Mesendoderm (in vitro differentiated cells): ENCODE results near the gene MSH2.

Experiments used
- DNase-seq: peaks from one replicate; pipeline ENCODE4 v3.0.0; 2013
- H2AK5ac ChIP-seq: 2 replicates; pipeline ENCODE4 v1.6.1; 2013; ENCODE audit warnings: low read length, inconsistent platforms
- H2BK120ac ChIP-seq: 2 replicates; pipeline ENCODE4 v1.6.1; 2013; ENCODE audit warnings: low read depth, mild to moderate bottlenecking, low read length, moderate library complexity, mixed read lengths
- H2BK15ac ChIP-seq: replicated peaks from 2 replicates; pipeline ENCODE4 v1.6.1; 2013; ENCODE audit warnings: low read depth, mild to moderate bottlenecking, moderate library complexity
- H2BK5ac ChIP-seq: 2 replicates; pipeline ENCODE4 v1.6.1; 2013; ENCODE audit warnings: low read length, inconsistent platforms
- H3K18ac ChIP-seq: 2 replicates; pipeline ENCODE4 v1.6.1; 2013; ENCODE audit warnings: mild to moderate bottlenecking, low read length, mixed read lengths
- H3K23ac ChIP-seq: one replicate; pipeline ENCODE4 v1.6.1; 2013; ENCODE audit warnings: low read length
- H3K27ac ChIP-seq: 2 replicates; pipeline ENCODE4 v1.5.1; 2013; ENCODE audit warnings: low read depth, mild to moderate bottlenecking, inconsistent platforms, low read length, moderate library complexity
- H3K27me3 ChIP-seq: 2 replicates; pipeline ENCODE4 v1.6.1; 2013; ENCODE audit warnings: low read length, control low read depth, mild to moderate bottlenecking, inconsistent platforms; ENCODE audit not compliant: insufficient read depth, poor library complexity
- H3K36me3 ChIP-seq: 2 replicates; pipeline ENCODE4 v1.6.1; 2013; ENCODE audit warnings: low read length, inconsistent platforms; ENCODE audit not compliant: control insufficient read depth, insufficient read depth
- H3K4ac ChIP-seq: one replicate; pipeline ENCODE4 v1.6.1; 2013; ENCODE audit warnings: low read depth, mild to moderate bottlenecking, low read length, moderate library complexity
- H3K4me1 ChIP-seq: 2 replicates; pipeline ENCODE4 v1.6.1; 2013; ENCODE audit warnings: low read depth, low read length, inconsistent platforms; ENCODE audit not compliant: control insufficient read depth
- H3K4me2 ChIP-seq: 2 replicates; pipeline ENCODE4 v1.6.1; 2013; ENCODE audit warnings: low read length
- H3K4me3 ChIP-seq: 2 replicates; pipeline ENCODE4 v1.5.1; 2013; ENCODE audit warnings: mild to moderate bottlenecking, low read length
- H3K56ac ChIP-seq: one replicate; pipeline ENCODE4 v1.6.1; 2013; ENCODE audit warnings: low read length
- H3K79me1 ChIP-seq: 2 replicates; pipeline ENCODE4 v1.6.1; 2013; ENCODE audit warnings: low read length, inconsistent platforms
- H3K79me2 ChIP-seq: 2 replicates; pipeline ENCODE4 v1.6.1; 2013; ENCODE audit warnings: mild to moderate bottlenecking, low read length; ENCODE audit not compliant: control insufficient read depth, insufficient read depth
- H3K9ac ChIP-seq: 2 replicates; pipeline ENCODE4 v1.6.1; 2013; ENCODE audit warnings: low read length, inconsistent platforms
- H4K5ac ChIP-seq: one replicate; pipeline ENCODE4 v1.6.1; 2013; ENCODE audit warnings: low read length
- H4K8ac ChIP-seq: one replicate; pipeline ENCODE4 v1.6.1; 2013; ENCODE audit warnings: low read depth, mild to moderate bottlenecking, control low read depth, low read length, moderate library complexity
- WGBS: extraction: QIAGEN DNeasy Blood & Tissue Kit; methylation state at CpG from one replicate; pipeline ENCODE4 v1.1.7; 2013; ENCODE audit warnings: low lambda C conversion rate, missing lambda C conversion rate; ENCODE audit not compliant: insufficient coverage; ENCODE audit errors: extremely low coverage; 5-methylcytosine and 5-hydroxymethylcytosine counted together

MSH2 gene

GRCh38 chr2:47381408-47381807 lies 21.5 kb upstream of the MSH2 start:
- Histone ChIP-seq H3K27me3 (no peaks in the 10 kb centered on the region), H4K5ac (no peak overlapping the region), H3K79me2 (no peaks in the 10 kb centered on the region), H3K23ac (no peak overlapping the region), H3K56ac (no peak overlapping the region), H3K79me1 (no peaks in the 10 kb centered on the region), H3K4ac (no peak overlapping the region), H3K4me1 (no peaks in the 10 kb centered on the region), H3K9ac (no peak overlapping the region), H2BK15ac (no peak overlapping the region), H2AK5ac (no peak overlapping the region), H3K4me2 (no peak overlapping the region), H2BK5ac (no peak overlapping the region), H3K4me3 (no peak overlapping the region), H4K8ac (no peak overlapping the region), H2BK120ac (no peak overlapping the region), H3K18ac (no peak overlapping the region), H3K36me3 (no peaks in the 10 kb centered on the region), H3K27ac (no peak overlapping the region)
- DNase-seq = no peak
- no CpG with 5 or more reads among the region's 1 CpG for WGBS

GRCh38 chr2:47386551-47386950 lies 16.4 kb upstream of the MSH2 start:
- Histone ChIP-seq H2BK120ac (no peak overlapping the region), H3K36me3 (no peaks in the 10 kb centered on the region), H2AK5ac (no peak overlapping the region), H2BK15ac (no peak overlapping the region), H4K8ac (no peak overlapping the region), H3K4ac (no peak overlapping the region), H3K4me3 (no peak overlapping the region), H3K18ac (no peak overlapping the region), H3K56ac (no peak overlapping the region), H3K4me2 (no peak overlapping the region), H4K5ac (no peak overlapping the region), H3K79me1 (no peaks in the 10 kb centered on the region), H2BK5ac (no peak overlapping the region), H3K4me1 (no peaks in the 10 kb centered on the region), H3K9ac (no peak overlapping the region), H3K27me3 (no peaks in the 10 kb centered on the region), H3K27ac (no peak overlapping the region), H3K79me2 (no peaks in the 10 kb centered on the region), H3K23ac (no peak overlapping the region)
- no peak for DNase-seq
- no CpG with 5 or more reads among the region's 3 CpGs for whole genome bisulfite sequencing

GRCh38 chr2:47388888-47389287 lies 14.1 kb upstream of the MSH2 start:
- H3K18ac ChIP-seq = no peak overlapping the region
- no peak overlapping the region for H4K5ac ChIP-seq
- DNase-seq = no peak
- no peaks in the 10 kb centered on the region for H3K4me1 ChIP-seq
- H3K79me2 ChIP-seq = no peaks in the 10 kb centered on the region
- no CpG with 5 or more reads among the region's 2 CpGs for WGBS
- H3K23ac ChIP-seq = no peak overlapping the region
- H3K79me1 ChIP-seq = no peaks in the 10 kb centered on the region
- H3K4ac ChIP-seq = no peak overlapping the region
- H4K8ac ChIP-seq = no peak overlapping the region
- H2BK15ac ChIP-seq = no peak overlapping the region
- no peak overlapping the region for H3K9ac ChIP-seq
- no peak overlapping the region for H2BK120ac ChIP-seq
- H3K4me3 ChIP-seq = no peak overlapping the region
- no peaks in the 10 kb centered on the region for H3K36me3 ChIP-seq
- H3K56ac ChIP-seq = no peak overlapping the region
- no peak overlapping the region for H3K27ac ChIP-seq
- H3K27me3 ChIP-seq = no peaks in the 10 kb centered on the region
- H3K4me2 ChIP-seq = no peak overlapping the region
- H2AK5ac ChIP-seq = no peak overlapping the region
- H2BK5ac ChIP-seq = no peak overlapping the region

- no peak overlapping the region for H3K18ac ChIP-seq
Measured at GRCh38 chr2:47389692-47390091, 13.3 kb upstream of the MSH2 start.

GRCh38 chr2:47401789-47402554 lies 984 bp upstream of the MSH2 start:
- peak overlapping the region; percentile 74 for H3K27ac ChIP-seq
- peak; percentile 8 for DNase-seq

More at GRCh38 chr2:47389692-47390091, 13.3 kb upstream of the MSH2 start:
- Histone ChIP-seq H3K9ac (no peak overlapping the region), H3K4me1 (no peaks in the 10 kb centered on the region), H3K4ac (no peak overlapping the region), H3K4me3 (no peak overlapping the region), H2BK5ac (no peak overlapping the region), H3K79me2 (no peaks in the 10 kb centered on the region), H4K5ac (no peak overlapping the region), H3K79me1 (no peaks in the 10 kb centered on the region), H2BK120ac (no peak overlapping the region), H3K36me3 (no peaks in the 10 kb centered on the region), H3K4me2 (no peak overlapping the region), H3K23ac (no peak overlapping the region), H3K27me3 (no peaks in the 10 kb centered on the region), H4K8ac (no peak overlapping the region), H3K56ac (no peak overlapping the region), H2BK15ac (no peak overlapping the region), H2AK5ac (no peak overlapping the region), H3K27ac (no peak overlapping the region)
- WGBS = 100% methylated on average over 1 of the region's 1 CpG
- DNase-seq = no peak

GRCh38 chr2:47402555-47402804 lies 476 bp upstream of the MSH2 start:
- Histone ChIP-seq H3K4me1 (no peaks in the 10 kb centered on the region), H3K9ac (peak overlapping the region; percentile 76), H2BK120ac (no peak overlapping the region), H3K79me1 (no peaks in the 10 kb centered on the region), H4K5ac (no peak overlapping the region), H3K36me3 (no peaks in the 10 kb centered on the region), H3K27me3 (no peaks in the 10 kb centered on the region), H3K27ac (peak overlapping the region; percentile 74), H2AK5ac (no peak overlapping the region), H3K4ac (no peak overlapping the region), H3K18ac (no peak overlapping the region), H3K4me3 (no peak overlapping the region), H3K79me2 (peaks cover 38% of the 10 kb centered on the region), H4K8ac (no peak overlapping the region), H3K56ac (peak overlapping the region; percentile 92), H3K4me2 (peak overlapping the region; percentile 54), H2BK5ac (no peak overlapping the region), H2BK15ac (no peak overlapping the region), H3K23ac (no peak overlapping the region)
- no peak for DNase-seq
- WGBS = no CpG with 5 or more reads among the region's 8 CpGs

More at GRCh38 chr2:47401789-47402554, 984 bp upstream of the MSH2 start:
- no peak overlapping the region for H2AK5ac ChIP-seq
- no peak overlapping the region for H4K8ac ChIP-seq
- H2BK5ac ChIP-seq = no peak overlapping the region
- H3K23ac ChIP-seq = no peak overlapping the region
- H3K36me3 ChIP-seq = no peaks in the 10 kb centered on the region
- no CpG with 5 or more reads among the region's 36 CpGs for WGBS
- H3K4me3 ChIP-seq = no peak overlapping the region
- no peak overlapping the region for H3K18ac ChIP-seq
- H3K79me1 ChIP-seq = no peaks in the 10 kb centered on the region
- H3K27me3 ChIP-seq = no peaks in the 10 kb centered on the region
- H3K79me2 ChIP-seq = peaks cover 33% of the 10 kb centered on the region
- H2BK15ac ChIP-seq = no peak overlapping the region
- H3K4me1 ChIP-seq = no peaks in the 10 kb centered on the region
- H4K5ac ChIP-seq = no peak overlapping the region
- no peak overlapping the region for H3K4ac ChIP-seq
- H2BK120ac ChIP-seq = no peak overlapping the region
- H3K9ac ChIP-seq = peak overlapping the region; percentile 76
- peak overlapping the region; percentile 92 for H3K56ac ChIP-seq
- peak overlapping the region; percentile 54 for H3K4me2 ChIP-seq
